Measurements from ENCODE around the gene GDPD5.

Gene GDPD5

DNA sequence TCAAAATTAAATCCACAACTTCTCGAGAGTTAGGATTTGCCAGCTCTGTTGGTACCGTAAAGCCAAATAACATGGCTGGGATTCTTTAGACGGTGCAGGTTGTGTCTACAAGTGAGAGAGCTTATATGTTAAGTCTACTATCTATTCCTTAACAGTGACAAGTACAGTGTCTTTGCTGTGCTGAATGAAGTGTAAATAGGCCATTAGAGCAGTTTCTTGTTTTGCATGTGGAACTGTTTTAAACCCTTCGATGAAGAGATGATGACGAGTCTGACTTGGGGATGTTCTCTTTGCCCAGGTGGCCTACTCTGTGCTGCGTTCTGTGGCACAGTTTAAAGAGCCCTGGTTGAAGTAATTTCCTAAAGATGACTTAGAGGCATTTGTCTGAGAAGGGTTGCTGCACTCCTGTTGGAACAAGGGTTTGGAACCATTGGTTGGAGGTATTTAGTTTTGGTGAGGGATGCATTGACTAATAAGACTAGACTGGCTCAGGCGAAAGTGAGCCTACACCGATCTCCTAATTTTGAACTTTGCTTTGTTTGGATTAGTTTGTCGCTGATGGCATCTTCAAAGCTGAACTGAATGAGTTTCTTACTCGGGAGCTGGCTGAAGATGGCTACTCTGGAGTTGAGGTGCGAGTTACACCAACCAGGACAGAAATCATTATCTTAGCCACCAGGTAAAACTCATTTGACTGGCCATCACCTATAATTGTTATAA is 125.4 kb downstream of the GDPD5 start:
- no peaks in the 10 kb centered on the region for H3K9me3 ChIP-seq (ENCODE audit: control insufficient read depth in 1 of 2, low read length in 2 of 2)
- peak overlapping the region; percentile 92 to 100 for H3K9ac ChIP-seq (ENCODE audit: low read depth in 1 of 2, low read length in 2 of 2)
- H3K4me1 ChIP-seq (ENCODE audit: control insufficient read depth in 1 of 2, insufficient read depth in 2 of 2, low read length in 2 of 2) = peaks cover 22 to 24% of the 10 kb centered on the region in 2 donors
- H3K27ac ChIP-seq (ENCODE audit: low read depth, low read length) = peak overlapping the region; percentile 87
- no peaks in the 10 kb centered on the region for H3K27me3 ChIP-seq (ENCODE audit: control insufficient read depth in 1 of 2, insufficient read depth in 2 of 2, low read length in 2 of 2)
- H3K4me3 ChIP-seq (ENCODE audit: low read depth in 1 of 2, low read length in 2 of 2) = peak overlapping the region; percentile 88 to 100
- peaks cover 37 to 42% of the 10 kb centered on the region in 2 donors for H3K36me3 ChIP-seq (ENCODE audit: control insufficient read depth in 1 of 2, insufficient read depth in 2 of 2, low read length in 2 of 2)

DNA sequence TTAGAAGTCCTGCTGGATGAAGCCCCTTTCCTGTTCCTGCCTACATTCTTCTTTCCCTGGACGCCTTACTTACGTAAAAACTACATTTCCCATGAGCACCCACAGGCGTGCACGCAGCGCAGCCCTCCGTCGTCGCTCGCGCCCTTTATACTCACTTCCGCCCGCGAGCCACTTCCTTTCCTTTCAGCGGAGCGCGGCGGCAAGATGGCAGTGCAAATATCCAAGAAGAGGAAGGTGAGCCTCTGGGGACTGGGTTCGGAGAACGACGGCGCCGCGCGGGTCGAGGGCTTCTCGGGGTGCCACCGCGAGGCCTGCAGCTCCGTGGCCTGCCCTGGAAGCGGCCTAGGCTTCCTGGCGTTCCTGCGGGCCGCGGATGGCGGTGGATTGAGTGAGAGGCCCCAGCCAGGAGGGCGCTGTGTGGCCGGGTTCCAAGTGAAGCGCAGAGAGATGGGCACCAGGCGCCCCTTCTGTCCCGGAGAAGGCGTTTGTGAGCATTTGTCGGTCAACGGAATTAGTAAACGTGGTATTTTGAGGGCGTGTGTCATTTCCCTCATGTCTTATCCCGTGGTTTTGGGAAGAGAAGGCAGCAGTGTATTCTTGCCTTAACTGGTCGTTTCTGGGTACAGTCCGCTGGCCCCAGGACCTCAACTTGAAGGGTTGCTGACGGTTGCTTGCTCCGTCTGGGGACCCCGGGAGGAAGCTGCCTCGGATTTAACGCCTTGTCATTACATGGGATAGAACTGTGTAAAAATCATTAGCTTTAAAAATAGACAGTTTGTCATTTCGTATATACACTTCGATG is 126.2 kb downstream of the GDPD5 start, which contains the start of gene RPS3:
TSS of gene RPS3 (plus strand) at position 175 of the 802 bp plus-strand sequence. CDS start at position 205, 30 bp downstream.
- Histone ChIP-seq H3K9me3 (ENCODE audit: control insufficient read depth in 1 of 2, low read length in 2 of 2) (no peaks in the 10 kb centered on the region), H3K27me3 (ENCODE audit: control insufficient read depth in 1 of 2, insufficient read depth in 2 of 2, low read length in 2 of 2) (no peaks in the 10 kb centered on the region), H3K27ac (ENCODE audit: low read depth, low read length) (peak within 1 kb of the TSS; percentile 87), H3K4me1 (ENCODE audit: control insufficient read depth in 1 of 2, insufficient read depth in 2 of 2, low read length in 2 of 2) (peaks cover 22 to 24% of the 10 kb centered on the region in 2 donors), H3K9ac (ENCODE audit: low read depth in 1 of 2, low read length in 2 of 2) (peak within 1 kb of the TSS; percentile 92 to 100), H3K36me3 (ENCODE audit: control insufficient read depth in 1 of 2, insufficient read depth in 2 of 2, low read length in 2 of 2) (peaks cover 30 to 34% of the 10 kb centered on the region in 2 donors), H3K4me3 (ENCODE audit: low read depth in 1 of 2, low read length in 2 of 2) (peak within 1 kb of the TSS; percentile 88 to 100)

DNA sequence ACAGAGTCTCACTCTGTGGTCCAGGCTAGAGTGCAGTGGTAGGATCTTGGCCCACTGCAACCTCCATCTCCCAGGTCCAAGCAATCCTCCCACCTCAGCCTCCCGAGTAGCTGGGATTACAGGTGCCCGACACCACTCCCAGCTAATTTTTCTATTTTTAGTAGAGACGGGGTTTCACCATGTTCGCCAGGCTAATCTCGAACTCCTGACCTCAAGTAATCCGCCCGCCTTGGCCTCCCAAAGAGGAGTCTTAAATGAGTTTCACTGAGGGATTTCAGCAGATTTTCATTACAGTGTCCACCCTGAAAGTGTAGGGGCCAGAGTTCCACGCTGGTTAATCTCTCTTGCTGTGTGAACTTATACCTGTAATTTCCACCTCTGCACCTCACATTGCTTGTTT is 126.8 kb downstream of the GDPD5 start:
- H3K27me3 ChIP-seq (ENCODE audit: control insufficient read depth in 1 of 2, insufficient read depth in 2 of 2, low read length in 2 of 2) = no peaks in the 10 kb centered on the region
- H3K27ac ChIP-seq (ENCODE audit: low read depth, low read length) = no peak overlapping the region
- H3K4me3 ChIP-seq (ENCODE audit: low read depth in 1 of 2, low read length in 2 of 2) = no peak overlapping the region
- H3K36me3 ChIP-seq (ENCODE audit: control insufficient read depth in 1 of 2, insufficient read depth in 2 of 2, low read length in 2 of 2) = peaks cover 24 to 28% of the 10 kb centered on the region in 2 donors
- H3K9ac ChIP-seq (ENCODE audit: low read depth in 1 of 2, low read length in 2 of 2) = no peak overlapping the region
- H3K9me3 ChIP-seq (ENCODE audit: control insufficient read depth in 1 of 2, low read length in 2 of 2) = no peaks in the 10 kb centered on the region
- peaks cover 22 to 24% of the 10 kb centered on the region in 2 donors for H3K4me1 ChIP-seq (ENCODE audit: control insufficient read depth in 1 of 2, insufficient read depth in 2 of 2, low read length in 2 of 2)

DNA sequence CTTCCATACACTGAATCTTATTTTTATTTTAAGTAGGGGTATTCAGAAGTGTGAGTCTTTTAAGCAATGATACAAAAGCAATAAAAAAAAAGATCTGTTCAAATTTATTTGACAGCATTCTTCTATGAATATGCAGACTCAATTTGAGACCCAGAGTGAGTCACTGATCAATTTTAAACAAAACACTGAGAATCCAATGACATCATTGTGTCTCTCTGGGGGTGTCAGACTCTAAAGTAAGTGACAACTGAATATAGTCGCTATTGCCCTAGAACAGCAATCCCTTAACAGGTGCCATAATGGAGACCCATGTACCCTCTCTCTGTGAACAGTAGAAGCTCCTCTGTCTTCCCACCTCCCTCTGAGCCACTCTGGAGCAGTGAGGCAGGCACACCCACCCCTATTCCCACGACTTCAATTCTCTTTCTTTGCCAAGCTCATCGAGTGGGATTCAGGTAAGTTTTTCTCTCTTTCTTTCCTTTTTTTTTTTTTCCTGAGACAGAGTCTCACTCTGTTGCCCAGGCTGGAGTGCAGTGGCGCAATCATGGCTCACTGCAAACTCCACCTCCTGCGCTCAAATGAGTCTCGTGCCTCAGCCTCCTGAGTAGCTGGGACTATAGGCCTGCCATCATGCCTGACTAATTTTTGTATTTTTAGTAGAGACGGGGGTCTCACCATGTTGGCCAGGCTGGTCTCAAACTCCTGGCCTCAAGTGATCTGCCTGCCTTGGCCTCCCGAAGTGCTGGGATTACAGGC is 131.5 kb downstream of the GDPD5 start:
- H3K27ac ChIP-seq (ENCODE audit: low read depth, low read length) = no peak overlapping the region
- H3K4me3 ChIP-seq (ENCODE audit: low read depth in 1 of 2, low read length in 2 of 2) = no peak overlapping the region
- H3K27me3 ChIP-seq (ENCODE audit: control insufficient read depth in 1 of 2, insufficient read depth in 2 of 2, low read length in 2 of 2) = no peaks in the 10 kb centered on the region
- H3K36me3 ChIP-seq (ENCODE audit: control insufficient read depth in 1 of 2, insufficient read depth in 2 of 2, low read length in 2 of 2) = no peaks in the 10 kb centered on the region
- no peaks in the 10 kb centered on the region for H3K9me3 ChIP-seq (ENCODE audit: control insufficient read depth in 1 of 2, low read length in 2 of 2)
- no peaks in the 10 kb centered on the region for H3K4me1 ChIP-seq (ENCODE audit: control insufficient read depth in 1 of 2, insufficient read depth in 2 of 2, low read length in 2 of 2)
- H3K9ac ChIP-seq (ENCODE audit: low read depth in 1 of 2, low read length in 2 of 2) = no peak overlapping the region

GRCh38 chr11:75389925-75390324 is 135.8 kb downstream of the GDPD5 start:
- Histone ChIP-seq H3K27ac (ENCODE audit: low read depth, low read length) (no peak overlapping the region), H3K36me3 (ENCODE audit: control insufficient read depth in 1 of 2, insufficient read depth in 2 of 2, low read length in 2 of 2) (no peaks in the 10 kb centered on the region), H3K27me3 (ENCODE audit: control insufficient read depth in 1 of 2, insufficient read depth in 2 of 2, low read length in 2 of 2) (no peaks in the 10 kb centered on the region), H3K4me1 (ENCODE audit: control insufficient read depth in 1 of 2, insufficient read depth in 2 of 2, low read length in 2 of 2) (peaks cover 12 to 19% of the 10 kb centered on the region in 2 donors), H3K9me3 (ENCODE audit: control insufficient read depth in 1 of 2, low read length in 2 of 2) (no peaks in the 10 kb centered on the region), H3K4me3 (ENCODE audit: low read depth in 1 of 2, low read length in 2 of 2) (no peak overlapping the region), H3K9ac (ENCODE audit: low read depth in 1 of 2, low read length in 2 of 2) (no peak overlapping the region)

- Histone ChIP-seq H3K9ac (ENCODE audit: low read depth in 1 of 2, low read length in 2 of 2) (no peak overlapping the region), H3K4me3 (ENCODE audit: low read depth in 1 of 2, low read length in 2 of 2) (no peak overlapping the region), H3K27ac (ENCODE audit: low read depth, low read length) (no peak overlapping the region), H3K36me3 (ENCODE audit: control insufficient read depth in 1 of 2, insufficient read depth in 2 of 2, low read length in 2 of 2) (no peaks in the 10 kb centered on the region), H3K9me3 (ENCODE audit: control insufficient read depth in 1 of 2, low read length in 2 of 2) (no peaks in the 10 kb centered on the region), H3K4me1 (ENCODE audit: control insufficient read depth in 1 of 2, insufficient read depth in 2 of 2, low read length in 2 of 2) (peaks cover 19 to 21% of the 10 kb centered on the region in 2 donors), H3K27me3 (ENCODE audit: control insufficient read depth in 1 of 2, insufficient read depth in 2 of 2, low read length in 2 of 2) (no peaks in the 10 kb centered on the region)
These were observed 136.5 kb downstream of the GDPD5 start for GRCh38 chr11:75389276-75389605.

DNA sequence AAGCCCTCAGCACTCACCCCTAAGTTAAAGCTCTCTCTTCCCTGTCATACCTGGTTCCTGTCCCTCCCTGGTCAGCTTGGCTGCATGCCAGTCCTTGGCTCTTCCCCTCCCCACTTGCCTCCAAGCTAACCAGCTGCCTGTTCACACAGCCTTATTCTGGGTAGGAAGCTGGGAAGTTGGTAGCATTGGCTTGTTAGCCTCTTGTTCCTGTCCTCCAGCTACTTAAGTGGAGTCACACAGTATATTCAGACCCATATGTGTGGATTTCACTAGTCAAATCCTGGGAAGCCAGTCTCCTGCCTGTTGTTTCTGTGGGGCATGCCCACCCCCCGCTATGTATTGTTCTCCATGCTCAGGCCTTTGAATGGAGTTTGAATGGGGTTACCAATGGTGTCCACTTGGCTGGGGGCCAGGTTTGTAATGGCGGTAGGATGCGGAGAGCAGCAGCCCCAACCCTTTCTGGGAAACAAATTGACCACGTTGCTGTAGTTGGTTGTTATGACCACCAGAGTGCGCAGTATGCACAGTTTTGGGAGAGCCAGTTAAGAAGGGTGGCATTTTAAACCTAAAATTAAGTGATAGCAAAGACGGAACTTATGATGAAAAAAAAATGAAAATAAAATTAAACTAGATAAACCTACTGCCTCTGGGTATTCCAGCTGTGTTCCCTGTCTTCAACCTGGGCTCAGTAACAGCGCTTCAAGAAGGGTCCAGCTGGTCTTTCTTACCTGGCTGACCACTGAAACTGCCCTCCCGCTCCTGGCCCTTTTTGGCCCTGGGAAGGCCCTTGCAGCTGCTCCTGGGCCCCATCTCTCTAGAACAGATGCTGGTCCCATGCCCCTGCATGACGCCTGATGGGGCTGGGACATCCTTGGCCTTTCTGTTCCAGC is 137.1 kb downstream of the GDPD5 start:
- Histone ChIP-seq H3K9ac (ENCODE audit: low read depth in 1 of 2, low read length in 2 of 2) (no peak overlapping the region), H3K27me3 (ENCODE audit: control insufficient read depth in 1 of 2, insufficient read depth in 2 of 2, low read length in 2 of 2) (no peaks in the 10 kb centered on the region), H3K36me3 (ENCODE audit: control insufficient read depth in 1 of 2, insufficient read depth in 2 of 2, low read length in 2 of 2) (no peaks in the 10 kb centered on the region), H3K27ac (ENCODE audit: low read depth, low read length) (no peak overlapping the region), H3K4me1 (ENCODE audit: control insufficient read depth in 1 of 2, insufficient read depth in 2 of 2, low read length in 2 of 2) (peaks cover 20 to 23% of the 10 kb centered on the region in 2 donors), H3K4me3 (ENCODE audit: low read depth in 1 of 2, low read length in 2 of 2) (no peak overlapping the region), H3K9me3 (ENCODE audit: control insufficient read depth in 1 of 2, low read length in 2 of 2) (no peaks in the 10 kb centered on the region)

- Histone ChIP-seq H3K27ac (ENCODE audit: low read depth, low read length) (no peak overlapping the region), H3K4me3 (ENCODE audit: low read depth in 1 of 2, low read length in 2 of 2) (no peak overlapping the region), H3K4me1 (ENCODE audit: control insufficient read depth in 1 of 2, insufficient read depth in 2 of 2, low read length in 2 of 2) (peaks cover 20 to 23% of the 10 kb centered on the region in 2 donors), H3K36me3 (ENCODE audit: control insufficient read depth in 1 of 2, insufficient read depth in 2 of 2, low read length in 2 of 2) (no peaks in the 10 kb centered on the region), H3K27me3 (ENCODE audit: control insufficient read depth in 1 of 2, insufficient read depth in 2 of 2, low read length in 2 of 2) (no peaks in the 10 kb centered on the region), H3K9ac (ENCODE audit: low read depth in 1 of 2, low read length in 2 of 2) (no peak overlapping the region), H3K9me3 (ENCODE audit: control insufficient read depth in 1 of 2, low read length in 2 of 2) (no peaks in the 10 kb centered on the region)
These were observed 137.9 kb downstream of the GDPD5 start for GRCh38 chr11:75387736-75388294.

DNA sequence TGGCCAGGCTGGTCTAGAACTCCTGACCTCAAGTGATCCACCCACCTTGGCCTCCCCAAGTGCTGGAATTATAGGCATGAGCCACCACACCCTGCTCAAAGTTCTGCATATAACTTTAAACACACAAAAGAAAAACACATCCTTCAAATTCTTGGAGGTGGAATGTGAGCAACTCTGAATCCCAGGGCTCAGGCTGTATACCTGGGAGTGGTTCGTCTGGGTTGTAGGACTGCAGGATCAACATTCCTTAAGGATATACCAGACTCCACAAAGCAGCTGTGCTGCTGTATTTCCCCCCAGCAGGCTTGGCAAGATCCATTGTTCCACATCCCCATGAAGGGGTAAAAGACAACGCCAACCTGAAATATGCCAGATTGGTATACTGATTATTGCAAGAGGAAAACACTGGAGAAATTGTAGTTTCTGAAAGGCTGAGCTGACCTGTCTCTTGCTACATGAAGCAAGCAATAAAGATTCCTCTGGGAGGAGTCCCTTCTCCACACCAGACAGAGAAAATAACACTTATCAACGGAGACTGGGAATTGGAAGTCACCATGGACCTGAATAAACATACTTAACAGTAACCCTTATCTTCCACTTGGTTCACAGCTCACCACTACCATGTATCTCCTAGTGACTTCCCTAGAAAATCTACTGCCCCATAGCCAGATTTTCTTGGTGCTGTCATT is 138.7 kb downstream of the GDPD5 start:
- H3K27me3 ChIP-seq (ENCODE audit: control insufficient read depth in 1 of 2, insufficient read depth in 2 of 2, low read length in 2 of 2) = no peaks in the 10 kb centered on the region
- no peaks in the 10 kb centered on the region for H3K36me3 ChIP-seq (ENCODE audit: control insufficient read depth in 1 of 2, insufficient read depth in 2 of 2, low read length in 2 of 2)
- H3K9me3 ChIP-seq (ENCODE audit: control insufficient read depth in 1 of 2, low read length in 2 of 2) = no peaks in the 10 kb centered on the region
- H3K9ac ChIP-seq (ENCODE audit: low read depth in 1 of 2, low read length in 2 of 2) = no peak overlapping the region
- no peak overlapping the region for H3K4me3 ChIP-seq (ENCODE audit: low read depth in 1 of 2, low read length in 2 of 2)
- no peak overlapping the region for H3K27ac ChIP-seq (ENCODE audit: low read depth, low read length)
- peaks cover 20 to 23% of the 10 kb centered on the region in 2 donors for H3K4me1 ChIP-seq (ENCODE audit: control insufficient read depth in 1 of 2, insufficient read depth in 2 of 2, low read length in 2 of 2)
